Measurements from ENCODE around the gene PRSS38. TPM values are rescaled to one million over a fixed set of nuclear protein-coding genes. Genes with fewer than 3 reads are reported as not detected.

PRSS38 gene
- total and polyA plus RNA-seq, 4 donors = not detected

DNA sequence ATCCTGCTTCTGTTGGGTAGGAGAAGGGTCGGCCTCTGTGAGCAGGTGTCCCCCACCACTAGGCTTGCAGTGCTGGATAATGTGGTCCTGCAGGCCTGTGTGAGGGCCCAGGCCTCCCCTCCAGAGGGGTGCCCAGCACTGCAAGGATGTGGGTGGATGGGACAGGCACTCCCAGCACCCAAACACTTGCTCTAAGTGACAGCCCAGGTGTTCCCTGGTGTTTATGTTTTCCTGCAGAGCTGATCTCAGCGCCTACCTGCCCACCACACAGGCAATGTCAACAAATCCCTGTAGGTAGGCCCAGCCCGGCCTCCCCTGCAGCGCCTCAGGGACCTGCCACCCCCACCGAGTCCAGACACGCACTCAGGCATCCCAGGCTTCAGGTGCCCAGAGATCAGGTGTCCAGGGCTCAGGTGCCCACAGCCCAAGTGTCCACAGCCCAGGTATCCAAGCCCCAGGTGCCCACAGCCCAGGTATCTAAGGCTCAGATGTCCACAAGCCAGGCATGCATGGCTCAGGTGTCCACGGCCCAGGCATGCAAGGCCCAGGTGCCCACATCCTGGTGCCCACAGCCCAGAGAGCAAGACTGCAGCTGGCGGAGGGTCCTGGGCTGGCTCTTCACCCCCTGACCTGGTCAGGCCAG, 73.0 kb downstream of the PRSS38 start:
- H3K4me1 ChIP-seq (ENCODE audit: control insufficient read depth in 5 of 5, insufficient read depth in 5 of 5, low read length in 5 of 5) = peaks cover 0 to 20% (median 12%) of the 10 kb centered on the region in 5 donors
- H3K36me3 ChIP-seq (ENCODE audit: control insufficient read depth in 4 of 4, insufficient read depth in 4 of 4, low read length in 4 of 4) = no peaks in the 10 kb centered on the region
- no peak overlapping the region for H3K4me3 ChIP-seq
- H3K9ac ChIP-seq (ENCODE audit: insufficient read depth in 1 of 2, low read length in 2 of 2) = no peak overlapping the region
- ATAC-seq (ENCODE audit: insufficient read depth, low FRiP score) = no peak
- DNase-seq = peak in 1 of 3 donors; percentile 14
- H3K27ac ChIP-seq (ENCODE audit: low read depth in 1 of 2, low read length in 1 of 2) = no peak overlapping the region
- WGBS, 2 donors = 89 to 93% methylated on average over 8 of the region's 8 CpGs
- no peaks in the 10 kb centered on the region for H3K27me3 ChIP-seq (ENCODE audit: control insufficient read depth in 3 of 3, insufficient read depth in 3 of 3, low read length in 2 of 3)
- TF ChIP-seq, protein P1, sequence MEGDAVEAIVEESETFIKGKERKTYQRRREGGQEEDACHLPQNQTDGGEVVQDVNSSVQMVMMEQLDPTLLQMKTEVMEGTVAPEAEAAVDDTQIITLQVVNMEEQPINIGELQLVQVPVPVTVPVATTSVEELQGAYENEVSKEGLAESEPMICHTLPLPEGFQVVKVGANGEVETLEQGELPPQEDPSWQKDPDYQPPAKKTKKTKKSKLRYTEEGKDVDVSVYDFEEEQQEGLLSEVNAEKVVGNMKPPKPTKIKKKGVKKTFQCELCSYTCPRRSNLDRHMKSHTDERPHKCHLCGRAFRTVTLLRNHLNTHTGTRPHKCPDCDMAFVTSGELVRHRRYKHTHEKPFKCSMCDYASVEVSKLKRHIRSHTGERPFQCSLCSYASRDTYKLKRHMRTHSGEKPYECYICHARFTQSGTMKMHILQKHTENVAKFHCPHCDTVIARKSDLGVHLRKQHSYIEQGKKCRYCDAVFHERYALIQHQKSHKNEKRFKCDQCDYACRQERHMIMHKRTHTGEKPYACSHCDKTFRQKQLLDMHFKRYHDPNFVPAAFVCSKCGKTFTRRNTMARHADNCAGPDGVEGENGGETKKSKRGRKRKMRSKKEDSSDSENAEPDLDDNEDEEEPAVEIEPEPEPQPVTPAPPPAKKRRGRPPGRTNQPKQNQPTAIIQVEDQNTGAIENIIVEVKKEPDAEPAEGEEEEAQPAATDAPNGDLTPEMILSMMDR (IDR thresholded peaks at IDR 0.05; ENCODE audit: control extremely low read depth, extremely low read depth) = no peak
- H3K9me3 ChIP-seq (ENCODE audit: control insufficient read depth in 4 of 4, insufficient read depth in 3 of 4, low read length in 3 of 4) = no peaks in the 10 kb centered on the region

DNA sequence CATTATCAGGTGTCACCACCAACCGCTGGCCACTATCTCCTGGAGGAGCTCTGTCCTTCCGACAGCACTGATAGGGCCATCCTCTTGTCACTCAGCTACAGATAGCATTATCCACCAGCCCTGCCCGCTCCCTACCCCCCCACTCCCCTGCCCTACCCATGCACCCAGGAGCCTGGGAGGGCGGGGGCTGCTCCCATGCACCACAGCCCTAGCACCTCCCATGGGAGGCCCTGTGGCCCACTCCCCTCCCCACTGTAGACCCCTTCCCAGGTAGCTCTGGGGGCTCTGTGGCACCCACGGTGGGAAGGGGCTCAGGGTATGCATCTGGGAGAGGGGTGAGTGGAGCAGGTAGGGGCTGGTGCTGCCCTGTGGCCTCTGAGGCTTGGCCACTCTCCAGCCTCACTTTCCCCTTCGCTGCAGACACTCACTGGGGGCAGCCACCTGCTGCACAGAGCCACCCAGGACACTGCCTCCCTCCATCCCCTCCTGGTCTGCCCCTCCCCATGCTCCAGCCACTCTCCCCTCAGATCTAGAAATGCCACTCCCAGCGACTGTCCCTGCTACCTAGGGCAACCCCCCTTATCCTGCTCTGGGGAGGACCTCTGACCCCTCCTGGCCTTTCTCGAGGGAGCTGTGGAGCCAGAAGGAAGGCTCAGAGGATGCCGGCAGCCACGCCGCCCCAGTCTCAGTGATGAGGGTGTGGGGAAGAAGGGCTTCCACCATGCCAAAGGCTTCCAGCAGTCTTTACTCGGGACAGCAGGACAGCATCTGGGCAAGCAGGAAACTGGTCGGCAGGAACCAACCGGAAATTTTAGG, 73.8 kb downstream of the PRSS38 start:
- Histone ChIP-seq H3K9ac (ENCODE audit: insufficient read depth in 1 of 2, low read length in 2 of 2) (no peak overlapping the region), H3K27ac (ENCODE audit: low read depth in 1 of 2, low read length in 1 of 2) (no peak overlapping the region), H3K9me3 (ENCODE audit: control insufficient read depth in 4 of 4, insufficient read depth in 3 of 4, low read length in 3 of 4) (no peaks in the 10 kb centered on the region), H3K4me1 (ENCODE audit: control insufficient read depth in 5 of 5, insufficient read depth in 5 of 5, low read length in 5 of 5) (peaks cover 0 to 20% (median 12%) of the 10 kb centered on the region in 5 donors), H3K36me3 (ENCODE audit: control insufficient read depth in 4 of 4, insufficient read depth in 4 of 4, low read length in 4 of 4) (no peaks in the 10 kb centered on the region), H3K4me3 (no peak overlapping the region), H3K27me3 (ENCODE audit: control insufficient read depth in 3 of 3, insufficient read depth in 3 of 3, low read length in 2 of 3) (no peaks in the 10 kb centered on the region)
- TF ChIP-seq, protein P1 (IDR thresholded peaks at IDR 0.05; ENCODE audit: control extremely low read depth, extremely low read depth) = no peak
- 69 to 79% methylated on average over 14 of the region's 14 CpGs for WGBS, 2 donors
- ATAC-seq (ENCODE audit: insufficient read depth, low FRiP score) = no peak
- DNase-seq = peak; percentile 18 to 50 (median 20)

DNA sequence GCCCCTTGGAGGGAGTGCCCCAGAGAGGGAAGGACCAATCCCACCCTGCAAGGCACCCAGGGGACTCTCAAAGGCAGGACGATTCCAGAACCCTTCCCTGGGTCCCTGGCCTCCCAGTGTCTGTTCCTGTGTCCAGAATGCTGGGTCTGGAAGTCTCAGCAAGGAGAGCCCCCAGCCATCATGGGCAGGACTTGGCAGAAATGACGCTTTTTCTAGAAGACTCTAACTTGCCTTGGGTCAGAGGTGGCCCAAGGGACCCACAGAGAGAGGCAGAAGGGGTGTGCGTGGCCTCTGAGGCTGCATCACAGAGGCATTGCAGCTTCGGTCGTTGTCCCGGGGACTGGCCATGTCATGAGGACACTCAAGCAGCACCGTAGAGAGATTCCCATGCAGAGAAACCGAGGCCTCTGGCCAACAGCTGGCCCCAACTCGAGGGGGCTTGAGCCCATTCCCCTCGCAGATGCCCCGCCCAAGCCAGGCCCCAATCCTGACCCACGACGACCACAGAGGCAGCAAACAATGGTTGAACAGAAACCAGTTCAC, 74.5 kb downstream of the PRSS38 start:
- WGBS, 2 donors = 84 to 88% methylated on average over 13 of the region's 13 CpGs

More for the DNA sequence above, 74.5 kb downstream of the PRSS38 start:
- Histone ChIP-seq H3K36me3 (ENCODE audit: control insufficient read depth in 4 of 4, insufficient read depth in 4 of 4, low read length in 4 of 4) (no peaks in the 10 kb centered on the region), H3K9ac (ENCODE audit: insufficient read depth in 1 of 2, low read length in 2 of 2) (no peak overlapping the region), H3K27me3 (ENCODE audit: control insufficient read depth in 3 of 3, insufficient read depth in 3 of 3, low read length in 2 of 3) (no peaks in the 10 kb centered on the region), H3K27ac (ENCODE audit: low read depth in 1 of 2, low read length in 1 of 2) (no peak overlapping the region), H3K4me1 (ENCODE audit: control insufficient read depth in 5 of 5, insufficient read depth in 5 of 5, low read length in 5 of 5) (peaks cover 0 to 20% (median 12%) of the 10 kb centered on the region in 5 donors), H3K4me3 (no peak overlapping the region), H3K9me3 (ENCODE audit: control insufficient read depth in 4 of 4, insufficient read depth in 3 of 4, low read length in 3 of 4) (no peaks in the 10 kb centered on the region)
- peak in 1 of 3 donors; percentile 10 for DNase-seq
- ATAC-seq (ENCODE audit: insufficient read depth, low FRiP score) = no peak
- TF ChIP-seq, protein P1 (IDR thresholded peaks at IDR 0.05; ENCODE audit: control extremely low read depth, extremely low read depth) = no peak

Data from lung (tissue), 12 donors.